ENCODE data around the gene ETV6. TPM values are rescaled to one million over a fixed set of nuclear protein-coding genes. Genes with fewer than 3 reads are reported as not detected.

ETV6 gene
- total and polyA plus RNA-seq, 9 of the 15 experiments (the other 6 are each of a cell fraction or from before 2014, with no cell fraction given), result 0.81 to 12.7 (median 4.1) TPM

DNA sequence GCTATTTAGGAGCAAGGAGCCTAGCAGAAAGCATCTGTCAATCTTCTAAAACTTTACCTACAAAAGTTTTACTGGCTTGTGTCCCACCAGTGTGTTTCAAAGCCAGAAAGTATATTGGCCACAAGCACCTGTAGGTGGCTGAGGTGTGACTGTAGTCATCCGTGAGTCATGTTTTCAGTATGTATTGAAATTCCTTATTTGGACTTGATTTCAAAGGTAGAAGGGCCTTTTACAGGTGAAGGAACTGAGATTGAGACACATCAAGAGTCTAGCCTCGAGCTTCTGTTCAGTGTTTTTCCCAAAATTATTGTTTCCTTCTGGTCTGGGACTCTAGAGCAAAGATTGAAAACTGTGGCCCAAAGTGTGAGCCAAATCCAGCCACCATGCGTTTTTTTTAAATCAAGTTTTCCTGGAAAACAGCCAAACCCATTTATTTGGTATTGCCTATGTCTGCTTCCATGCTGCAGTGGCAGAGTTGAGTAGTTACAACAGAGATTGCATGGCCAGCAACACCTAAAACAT lies 226.0 kb downstream of the ETV6 start:
- Histone ChIP-seq H3K27ac (ENCODE audit: extremely low read depth, low read depth, low read length) (no peak overlapping the region), H3K9ac (ENCODE audit: insufficient read depth in 1 of 2, low read depth in 2 of 2, low read length in 2 of 2) (no peak overlapping the region), H3K27me3 (ENCODE audit: control insufficient read depth in 2 of 2, insufficient read depth in 2 of 2, low read length in 2 of 2) (no peaks in the 10 kb centered on the region), H3K4me2 (ENCODE audit: insufficient read depth, low read length) (no peak overlapping the region), H3K9me1 (ENCODE audit: control insufficient read depth, insufficient read depth, low read length) (no peaks in the 10 kb centered on the region), H3K9me3 (replicated peaks; ENCODE audit: control insufficient read depth, insufficient read depth, low read depth, low read length) (no peaks in the 10 kb centered on the region), H3K4me3 (no peak overlapping the region), H3K4me1 (replicated peaks in 1 of 2; ENCODE audit: control insufficient read depth in 2 of 2, insufficient read depth in 2 of 2, low read length in 2 of 2) (no peaks in the 10 kb centered on the region), H2AFZ (ENCODE audit: low read depth, low read length) (no peak overlapping the region), H3K79me2 (ENCODE audit: control insufficient read depth, insufficient read depth, low read length) (no peaks in the 10 kb centered on the region), H3K36me3 (ENCODE audit: control insufficient read depth, insufficient read depth, low read length) (no peaks in the 10 kb centered on the region), H4K20me1 (replicated peaks; ENCODE audit: control insufficient read depth, insufficient read depth, low read length) (no peaks in the 10 kb centered on the region)
- intact Hi-C loops (cut with micrococcal nuclease), result no loop called here
- ATAC-seq (no peak), FAIRE-seq (no peak), DNase-seq (ENCODE audit: extremely low read depth in 1 of 4, low spot score in 3 of 4) (no peak)
- TF ChIP-seq FOS (IDR thresholded peaks at IDR 0.05; ENCODE audit: extremely low read depth, insufficient read length), result no peak
- ChIA-PET CTCF (ENCODE audit: low intra/inter-chr PET ratio) (no interaction called here), POLR2A (no interaction called here)
- BruUV-seq (replicated peaks), result no TSS peak
- in situ Hi-C loops (cut with MboI), result no loop called here
- 39% methylated on average over 3 of the region's 3 CpGs for WGBS (ENCODE audit: insufficient coverage, low coverage, missing lambda C conversion rate)

DNA sequence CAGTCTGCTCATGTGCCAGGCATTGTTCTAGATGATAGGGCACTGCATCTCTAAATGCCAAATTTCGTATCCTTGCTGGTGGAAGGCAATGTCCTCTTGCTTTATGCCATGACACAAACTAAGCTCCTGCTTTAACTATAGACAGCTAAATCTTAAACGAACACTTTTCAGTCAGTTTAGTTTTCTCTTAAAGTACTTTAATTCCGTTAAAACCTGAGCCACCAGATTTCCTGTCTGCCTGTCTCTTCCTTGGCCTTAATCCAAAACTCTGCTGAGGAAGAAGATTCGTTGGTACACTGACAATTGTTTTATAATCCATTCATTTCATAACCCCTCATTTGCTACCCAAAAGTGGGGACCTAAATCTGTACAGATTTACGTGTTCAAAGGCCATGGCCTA lies 226.8 kb downstream of the ETV6 start:
- FAIRE-seq (no peak), ATAC-seq (no peak), DNase-seq (ENCODE audit: extremely low read depth in 1 of 4, low spot score in 3 of 4) (no peak)
- POLR2A ChIA-PET, result no interaction called here
- H2AFZ ChIP-seq (ENCODE audit: low read depth, low read length), result no peak overlapping the region
- in situ Hi-C loops (cut with MboI), result no loop called here
- H3K9ac ChIP-seq (ENCODE audit: insufficient read depth in 1 of 2, low read depth in 2 of 2, low read length in 2 of 2), result no peak overlapping the region
- H3K9me1 ChIP-seq (ENCODE audit: control insufficient read depth, insufficient read depth, low read length), result no peaks in the 10 kb centered on the region
- no peaks in the 10 kb centered on the region for H3K27me3 ChIP-seq (ENCODE audit: control insufficient read depth in 2 of 2, insufficient read depth in 2 of 2, low read length in 2 of 2)
- H3K36me3 ChIP-seq (ENCODE audit: control insufficient read depth, insufficient read depth, low read length), result no peaks in the 10 kb centered on the region
- H3K4me1 ChIP-seq (replicated peaks in 1 of 2; ENCODE audit: control insufficient read depth in 2 of 2, insufficient read depth in 2 of 2, low read length in 2 of 2), result no peaks in the 10 kb centered on the region
- H3K9me3 ChIP-seq (replicated peaks; ENCODE audit: control insufficient read depth, insufficient read depth, low read depth, low read length), result no peaks in the 10 kb centered on the region
- no peak overlapping the region for H3K27ac ChIP-seq (ENCODE audit: extremely low read depth, low read depth, low read length)
- no TSS peak for BruUV-seq (replicated peaks)
- H3K79me2 ChIP-seq (ENCODE audit: control insufficient read depth, insufficient read depth, low read length), result no peaks in the 10 kb centered on the region
- CTCF ChIA-PET (ENCODE audit: low intra/inter-chr PET ratio), result no interaction called here
- no peak overlapping the region for H3K4me3 ChIP-seq
- 37% methylated on average over 5 of the region's 5 CpGs for WGBS (ENCODE audit: insufficient coverage, low coverage, missing lambda C conversion rate)
- intact Hi-C loops (cut with micrococcal nuclease), result no loop called here
- no peaks in the 10 kb centered on the region for H4K20me1 ChIP-seq (replicated peaks; ENCODE audit: control insufficient read depth, insufficient read depth, low read length)
- H3K4me2 ChIP-seq (ENCODE audit: insufficient read depth, low read length), result no peak overlapping the region
- no peak for TF ChIP-seq SIX5 (IDR thresholded peaks at IDR 0.05; ENCODE audit: borderline replicate concordance in 1 of 2, insufficient read depth in 1 of 2, low read depth in 1 of 2, low read length in 2 of 2)
- no peak for TF ChIP-seq ZNF224 (CRISPR knock-in tag; IDR thresholded peaks at IDR 0.05)
- no peak for TF ChIP-seq RBM14 (IDR thresholded peaks at IDR 0.05; ENCODE audit: borderline replicate concordance, insufficient read depth, low read depth, low read length)
- no peak for TF ChIP-seq NCOA6 (IDR thresholded peaks at IDR 0.05)
- no peak for TF ChIP-seq NR3C1 (CRISPR knock-in tag; IDR thresholded peaks at IDR 0.05)
- no peak for TF ChIP-seq RB1 (IDR thresholded peaks at IDR 0.05; ENCODE audit: low read depth)
- TF ChIP-seq, protein P1, sequence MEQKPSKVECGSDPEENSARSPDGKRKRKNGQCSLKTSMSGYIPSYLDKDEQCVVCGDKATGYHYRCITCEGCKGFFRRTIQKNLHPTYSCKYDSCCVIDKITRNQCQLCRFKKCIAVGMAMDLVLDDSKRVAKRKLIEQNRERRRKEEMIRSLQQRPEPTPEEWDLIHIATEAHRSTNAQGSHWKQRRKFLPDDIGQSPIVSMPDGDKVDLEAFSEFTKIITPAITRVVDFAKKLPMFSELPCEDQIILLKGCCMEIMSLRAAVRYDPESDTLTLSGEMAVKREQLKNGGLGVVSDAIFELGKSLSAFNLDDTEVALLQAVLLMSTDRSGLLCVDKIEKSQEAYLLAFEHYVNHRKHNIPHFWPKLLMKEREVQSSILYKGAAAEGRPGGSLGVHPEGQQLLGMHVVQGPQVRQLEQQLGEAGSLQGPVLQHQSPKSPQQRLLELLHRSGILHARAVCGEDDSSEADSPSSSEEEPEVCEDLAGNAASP (IDR thresholded peaks at IDR 0.05), result no peak
- no peak for TF ChIP-seq C11orf30 (IDR thresholded peaks at IDR 0.05; ENCODE audit: low read depth)
- TF ChIP-seq BRF1 (IDR thresholded peaks at IDR 0.05; ENCODE audit: borderline replicate concordance, extremely low read depth, insufficient read length), result no peak
- no peak for TF ChIP-seq CBX8 (IDR thresholded peaks at IDR 0.05; ENCODE audit: borderline replicate concordance, extremely low read depth, low read depth, low read length, poor library complexity, severe bottlenecking)
- TF ChIP-seq YY1 (IDR thresholded peaks at IDR 0.05; ENCODE audit: borderline replicate concordance in 1 of 3, control insufficient read depth in 1 of 3, extremely low read depth in 1 of 3, insufficient read depth in 3 of 3, insufficient read length in 1 of 3, insufficient replicate concordance in 2 of 3, low read depth in 1 of 3, low read length in 2 of 3), result no peak
- no peak for TF ChIP-seq GATAD2B (IDR thresholded peaks at IDR 0.05; ENCODE audit: borderline replicate concordance)
